ENCODE results near the gene CS. TPM values are rescaled to one million over a fixed set of nuclear protein-coding genes. Genes with fewer than 3 reads are reported as not detected.
A peak's percentile ranks its signal among the peaks of the same experiment; 100 is the strongest.
"Not testable (repeated sequence)": the region's sequence is repeated elsewhere in the genome, so short reads cannot be mapped to it uniquely, and the experiment has no call there.

CS gene
- total RNA-seq, 1 donor from 2014 or later: 269 TPM

DNA sequence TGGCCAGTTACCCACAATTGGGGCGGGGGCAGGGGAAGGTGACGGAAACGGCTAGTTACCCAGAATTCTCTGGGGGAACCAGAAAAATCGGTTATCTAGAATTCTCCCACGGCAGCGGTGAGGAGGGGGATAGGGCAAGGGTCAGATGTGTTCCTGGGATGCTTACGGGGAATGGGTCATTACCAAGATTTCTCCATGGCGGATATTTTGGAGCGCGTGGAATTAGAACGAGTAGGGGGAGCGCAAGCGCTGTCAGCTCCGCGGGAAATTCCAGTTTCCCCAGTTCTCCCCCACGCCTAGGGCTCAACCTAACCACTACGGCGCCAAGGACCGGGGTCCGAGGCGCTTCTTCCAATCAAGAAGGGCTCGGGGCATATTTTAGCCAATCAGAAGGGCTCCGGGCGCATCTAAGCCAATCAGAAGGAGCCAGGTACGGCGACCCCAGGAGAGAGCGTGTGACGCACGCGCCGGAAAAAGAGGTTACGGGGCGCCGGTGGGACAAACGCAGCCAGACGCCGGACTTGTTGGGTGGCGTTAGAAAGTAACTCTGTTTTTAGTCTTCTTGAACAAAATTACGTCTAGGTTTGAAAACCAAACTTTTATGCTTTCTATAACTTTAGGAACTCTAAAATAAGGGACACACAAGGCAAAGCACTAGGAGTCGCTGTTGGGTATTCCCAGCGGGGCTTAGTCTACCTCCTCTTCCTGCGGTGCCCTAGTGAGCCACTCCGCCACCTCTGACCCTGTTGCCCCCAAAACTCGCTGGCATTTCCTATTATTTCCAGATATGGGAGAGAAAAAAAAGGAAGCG lies 33.8 kb upstream of the CS start, which contains the start of gene PAN2:
PAN2 (minus strand) TSS at position 322 of the 811 bp plus-strand sequence. CDS start 906 bp downstream, outside the sequence.
- peak within 1 kb of the TSS; percentile 87 for H3K4me3 Mint-ChIP-seq
- intact Hi-C loops (cut with micrococcal nuclease): loop anchor here (1.0 to 10.0 kb wide), 7 partner anchors 18 to 751 kb away; partner anchors contain the start of genes CS, MYL6B, NAB2 and SPRYD4
- peak; percentile 94 for DNase-seq (ENCODE audit: low spot score)
- no peaks in the 10 kb centered on the region for H3K27me3 Mint-ChIP-seq (ENCODE audit: insufficient read depth)
- peaks cover 42% of the 10 kb centered on the region for H3K4me1 Mint-ChIP-seq (ENCODE audit: low read depth)
- H3K9me3 Mint-ChIP-seq: no peaks in the 10 kb centered on the region
- peaks cover 3% of the 10 kb centered on the region for H3K36me3 Mint-ChIP-seq (ENCODE audit: low read depth)
- peak within 1 kb of the TSS; percentile 100 for H3K27ac Mint-ChIP-seq

DNA sequence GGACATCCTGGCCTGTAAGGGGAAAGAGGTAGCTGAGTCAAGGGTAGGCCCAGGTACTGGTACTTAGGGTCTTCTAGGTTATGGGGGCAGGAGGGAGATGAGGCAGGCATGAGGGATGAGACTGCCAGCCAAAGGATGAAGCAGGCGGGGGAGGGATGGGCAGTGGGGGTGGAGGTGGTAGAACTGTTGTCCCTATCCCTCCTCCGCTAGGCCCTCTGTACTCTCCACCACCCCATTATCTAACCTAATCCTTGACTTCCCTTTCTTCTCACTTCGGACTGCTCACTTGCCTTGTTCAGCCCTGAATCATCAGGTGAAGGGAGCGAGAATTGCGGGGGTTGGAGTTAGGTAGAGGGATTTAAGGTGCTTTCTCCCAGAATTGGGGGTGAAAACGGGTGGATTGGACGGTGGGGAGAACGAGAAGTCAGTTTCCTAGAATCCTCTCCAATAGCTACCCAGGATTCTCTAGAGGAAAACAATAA lies 33.1 kb upstream of the CS start:
- H3K27me3 Mint-ChIP-seq (ENCODE audit: insufficient read depth): no peaks in the 10 kb centered on the region
- no peak for DNase-seq (ENCODE audit: low spot score)
- peaks cover 35% of the 10 kb centered on the region for H3K4me1 Mint-ChIP-seq (ENCODE audit: low read depth)
- H3K4me3 Mint-ChIP-seq: peak overlapping the region; percentile 87
- peak overlapping the region; percentile 100 for H3K27ac Mint-ChIP-seq
- no peaks in the 10 kb centered on the region for H3K36me3 Mint-ChIP-seq (ENCODE audit: low read depth)
- no peaks in the 10 kb centered on the region for H3K9me3 Mint-ChIP-seq
- intact Hi-C loops (cut with micrococcal nuclease): loop anchor here (1.0 to 10.0 kb wide), 6 partner anchors 17 to 752 kb away; partner anchors contain the start of genes CS, NAB2, SPRYD4 and STAT2

DNA sequence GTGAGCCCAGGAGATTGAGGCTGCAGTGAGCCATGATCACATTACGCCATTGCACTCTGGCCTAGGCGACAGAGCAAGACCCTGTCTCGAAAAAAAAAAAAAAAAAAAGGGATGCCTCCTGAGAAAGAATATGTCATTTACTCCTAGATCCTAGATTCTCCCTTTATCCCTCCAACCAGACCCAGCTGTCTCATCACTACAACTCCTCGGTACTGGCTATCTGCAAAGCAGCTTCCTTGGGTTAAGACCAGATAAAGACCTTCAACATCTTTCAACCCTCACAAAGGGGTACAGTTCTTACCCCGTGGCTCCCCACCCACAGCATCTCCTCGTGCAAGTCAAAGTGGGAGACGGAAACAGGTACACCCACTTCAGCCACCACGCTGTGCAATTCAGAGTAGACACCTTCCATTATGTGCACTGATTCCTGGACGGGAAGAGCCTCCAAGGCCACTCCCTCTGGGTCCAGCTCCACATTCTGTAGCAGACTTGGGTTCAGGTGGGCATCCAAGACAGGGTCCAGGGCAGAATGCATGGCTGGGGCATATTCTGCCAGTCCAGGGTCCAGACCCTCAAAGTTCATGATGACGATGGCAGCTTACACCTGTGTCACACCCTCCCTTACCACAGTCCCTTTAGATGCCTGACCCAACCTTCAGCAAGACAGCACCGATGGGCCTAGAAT lies 32.5 kb upstream of the CS start:
- H3K27ac Mint-ChIP-seq: peak overlapping the region; percentile 100
- intact Hi-C loops (cut with micrococcal nuclease): loop anchor here (1.0 to 10.0 kb wide), 6 partner anchors 16 to 752 kb away; partner anchors contain the start of genes CS, NAB2, SPRYD4 and STAT2
- H3K9me3 Mint-ChIP-seq: no peaks in the 10 kb centered on the region
- H3K4me3 Mint-ChIP-seq: peak overlapping the region; percentile 87
- DNase-seq (ENCODE audit: low spot score): no peak
- H3K36me3 Mint-ChIP-seq (ENCODE audit: low read depth): peaks cover 4% of the 10 kb centered on the region
- peaks cover 30% of the 10 kb centered on the region for H3K4me1 Mint-ChIP-seq (ENCODE audit: low read depth)
- no peaks in the 10 kb centered on the region for H3K27me3 Mint-ChIP-seq (ENCODE audit: insufficient read depth)

DNA sequence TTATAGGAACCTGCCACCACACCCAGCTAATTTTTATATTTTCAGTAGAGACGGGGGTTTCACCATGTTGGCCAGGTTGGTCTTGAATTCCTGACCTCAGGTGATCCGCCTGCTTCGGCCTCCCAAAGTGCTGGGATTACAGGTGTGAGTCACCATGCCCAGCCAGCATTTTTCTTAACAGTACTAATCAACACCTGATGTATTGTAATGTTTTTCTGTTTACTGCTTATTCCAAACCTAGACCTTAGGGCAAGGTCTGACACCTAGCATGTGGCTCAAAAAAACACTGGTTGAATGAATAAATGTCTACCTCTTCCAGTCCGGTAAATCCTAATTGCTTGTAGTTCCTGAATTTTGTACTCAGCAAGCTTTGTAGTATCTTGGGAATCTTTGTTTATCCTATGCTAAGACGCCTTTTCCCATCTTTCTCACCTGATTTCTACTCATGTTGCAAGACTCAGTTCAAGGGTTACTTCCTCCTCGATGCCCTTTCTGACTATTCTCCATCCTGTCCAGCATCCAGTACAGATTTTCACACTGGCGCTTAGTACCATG lies 30.9 kb upstream of the CS start:
- Mint-ChIP-seq H3K4me1 (ENCODE audit: low read depth) (peaks cover 16% of the 10 kb centered on the region), H3K27me3 (ENCODE audit: insufficient read depth) (no peaks in the 10 kb centered on the region), H3K36me3 (ENCODE audit: low read depth) (peaks cover 15% of the 10 kb centered on the region), H3K9me3 (no peaks in the 10 kb centered on the region), H3K27ac (no peak overlapping the region), H3K4me3 (no peak overlapping the region)
- DNase-seq (ENCODE audit: low spot score): no peak
- intact Hi-C loops (cut with micrococcal nuclease): loop anchor here (5.0 to 10.0 kb wide), 2 partner anchors 306 to 754 kb away; partner anchors contain the start of gene NAB2

DNA sequence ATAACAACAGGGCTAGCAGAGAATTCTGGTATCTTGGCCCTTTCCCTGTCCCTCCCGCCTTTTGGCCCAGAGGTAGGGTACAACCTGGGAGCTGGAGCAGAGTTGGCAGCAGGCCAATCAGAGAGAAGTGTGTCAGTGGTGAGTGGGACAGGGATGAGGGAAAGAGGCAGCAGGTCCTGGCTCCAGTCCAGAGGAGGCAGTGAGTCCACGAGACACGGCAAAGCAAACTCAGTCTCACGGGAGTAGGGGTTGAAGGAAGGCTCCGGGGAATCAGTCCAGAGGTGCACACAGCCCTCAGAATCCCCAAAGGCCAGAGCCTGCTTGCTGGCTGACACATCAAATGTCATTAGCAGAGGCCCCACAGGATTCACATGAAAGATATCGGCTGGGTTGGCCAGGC lies 26.4 kb upstream of the CS start:
- intact Hi-C loops (cut with micrococcal nuclease): no loop called here
- H3K36me3 Mint-ChIP-seq (ENCODE audit: low read depth): peaks cover 36% of the 10 kb centered on the region
- H3K4me1 Mint-ChIP-seq (ENCODE audit: low read depth): no peaks in the 10 kb centered on the region
- no peaks in the 10 kb centered on the region for H3K27me3 Mint-ChIP-seq (ENCODE audit: insufficient read depth)
- no peak for DNase-seq (ENCODE audit: low spot score)
- H3K27ac Mint-ChIP-seq: no peak overlapping the region
- no peaks in the 10 kb centered on the region for H3K9me3 Mint-ChIP-seq
- H3K4me3 Mint-ChIP-seq: no peak overlapping the region

DNA sequence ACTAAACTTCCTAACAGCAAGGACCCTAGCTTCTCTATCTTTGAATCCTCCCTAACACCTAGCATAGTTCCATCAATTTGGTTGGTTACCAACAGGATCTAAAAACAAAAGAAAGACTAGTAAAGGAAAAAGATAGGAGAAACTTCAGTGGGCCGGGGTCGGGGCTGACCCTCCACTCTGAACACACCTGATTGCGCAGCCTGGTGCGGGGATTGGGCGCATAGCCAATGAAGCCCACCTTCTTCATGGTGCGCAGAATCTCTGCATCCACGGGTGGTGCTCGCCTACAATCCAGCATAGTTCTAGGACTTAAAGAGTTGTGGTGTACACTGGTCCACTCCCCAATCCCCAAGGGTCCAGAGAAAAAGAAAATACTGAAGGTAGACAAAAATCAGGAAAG lies 26.0 kb upstream of the CS start:
- H3K27ac Mint-ChIP-seq: no peak overlapping the region
- intact Hi-C loops (cut with micrococcal nuclease): no loop called here
- H3K4me3 Mint-ChIP-seq: no peak overlapping the region
- no peaks in the 10 kb centered on the region for H3K9me3 Mint-ChIP-seq
- H3K4me1 Mint-ChIP-seq (ENCODE audit: low read depth): no peaks in the 10 kb centered on the region
- peaks cover 36% of the 10 kb centered on the region for H3K36me3 Mint-ChIP-seq (ENCODE audit: low read depth)
- DNase-seq (ENCODE audit: low spot score): no peak
- no peaks in the 10 kb centered on the region for H3K27me3 Mint-ChIP-seq (ENCODE audit: insufficient read depth)

DNA sequence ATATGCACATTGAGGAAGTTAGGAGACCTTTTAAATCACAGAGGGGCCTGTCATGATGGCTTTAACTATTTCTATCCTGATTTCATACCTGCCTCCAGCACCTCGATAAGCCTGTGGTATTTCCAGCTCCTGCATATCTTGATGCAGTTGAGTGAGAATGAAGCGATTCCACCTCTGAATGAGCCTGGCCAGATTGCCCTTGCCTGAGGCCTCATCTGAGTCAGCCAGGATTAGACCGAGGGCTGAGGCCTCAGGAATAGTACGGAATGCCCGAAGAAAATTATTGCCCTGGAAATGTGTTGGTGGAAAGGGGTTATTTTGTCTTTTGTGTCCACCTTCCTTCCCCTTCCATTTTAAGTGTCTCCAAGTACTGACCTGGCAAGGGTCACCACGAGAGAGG lies 24.1 kb upstream of the CS start:
- intact Hi-C loops (cut with micrococcal nuclease): no loop called here

DNA sequence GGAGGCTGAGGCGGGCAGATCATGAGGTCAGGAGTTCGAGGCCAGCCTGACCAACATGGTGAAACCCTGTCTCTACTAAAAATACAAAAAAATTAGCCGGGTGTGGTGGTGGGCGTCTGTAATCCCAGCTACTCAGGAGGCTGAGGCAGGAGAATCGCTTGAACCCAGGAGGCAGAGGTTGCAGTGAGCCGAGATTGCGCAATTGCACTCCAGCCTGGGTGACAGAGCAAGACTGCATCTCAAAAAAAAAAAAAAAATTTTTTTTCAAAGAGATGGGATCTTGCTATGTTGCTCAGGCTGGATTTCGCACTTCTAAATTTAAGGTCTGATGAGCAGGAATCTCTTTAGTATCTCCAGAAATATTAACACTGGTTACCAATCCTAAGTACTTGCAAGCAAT lies 21.5 kb upstream of the CS start:
- H3K9me3 Mint-ChIP-seq; H3K27me3 Mint-ChIP-seq (ENCODE audit: insufficient read depth); DNase-seq (ENCODE audit: low spot score); H3K4me3 Mint-ChIP-seq; H3K27ac Mint-ChIP-seq; H3K4me1 Mint-ChIP-seq (ENCODE audit: low read depth); intact Hi-C loops (cut with micrococcal nuclease): not testable (repeated sequence)
- H3K36me3 Mint-ChIP-seq (ENCODE audit: low read depth): peaks cover 35% of the 10 kb centered on the region

More for the DNA sequence above, 24.1 kb upstream of the CS start:
- Mint-ChIP-seq H3K27me3 (ENCODE audit: insufficient read depth) (no peaks in the 10 kb centered on the region), H3K4me3 (no peak overlapping the region), H3K36me3 (ENCODE audit: low read depth) (peaks cover 40% of the 10 kb centered on the region), H3K4me1 (ENCODE audit: low read depth) (no peaks in the 10 kb centered on the region), H3K27ac (no peak overlapping the region), H3K9me3 (no peaks in the 10 kb centered on the region)
- DNase-seq (ENCODE audit: low spot score): no peak

DNA sequence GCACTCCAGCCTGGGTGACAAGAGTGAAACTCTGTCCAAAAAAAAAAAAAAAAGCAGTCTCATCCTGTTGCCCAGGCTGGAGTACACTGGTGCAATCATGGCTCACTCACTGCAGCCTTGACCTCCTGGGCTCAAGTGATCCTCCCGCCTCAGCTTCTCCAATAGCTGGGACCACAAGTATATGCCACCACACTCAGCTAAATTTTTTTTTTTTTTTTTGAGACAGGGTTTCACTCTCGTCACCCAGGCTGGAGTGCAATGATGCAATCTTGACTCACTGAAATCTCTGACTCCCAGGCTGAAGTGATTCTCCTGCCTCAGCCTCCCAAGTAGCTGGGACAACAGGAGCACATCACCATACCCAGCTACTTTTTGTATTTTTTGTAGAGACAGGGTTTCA lies 20.9 kb upstream of the CS start:
- no peak for DNase-seq (ENCODE audit: low spot score)
- intact Hi-C loops (cut with micrococcal nuclease): no loop called here
- H3K36me3 Mint-ChIP-seq (ENCODE audit: low read depth): peaks cover 32% of the 10 kb centered on the region
- no peaks in the 10 kb centered on the region for H3K9me3 Mint-ChIP-seq
- no peak overlapping the region for H3K4me3 Mint-ChIP-seq
- H3K27me3 Mint-ChIP-seq (ENCODE audit: insufficient read depth): no peaks in the 10 kb centered on the region
- no peak overlapping the region for H3K27ac Mint-ChIP-seq
- H3K4me1 Mint-ChIP-seq (ENCODE audit: low read depth): no peaks in the 10 kb centered on the region

DNA sequence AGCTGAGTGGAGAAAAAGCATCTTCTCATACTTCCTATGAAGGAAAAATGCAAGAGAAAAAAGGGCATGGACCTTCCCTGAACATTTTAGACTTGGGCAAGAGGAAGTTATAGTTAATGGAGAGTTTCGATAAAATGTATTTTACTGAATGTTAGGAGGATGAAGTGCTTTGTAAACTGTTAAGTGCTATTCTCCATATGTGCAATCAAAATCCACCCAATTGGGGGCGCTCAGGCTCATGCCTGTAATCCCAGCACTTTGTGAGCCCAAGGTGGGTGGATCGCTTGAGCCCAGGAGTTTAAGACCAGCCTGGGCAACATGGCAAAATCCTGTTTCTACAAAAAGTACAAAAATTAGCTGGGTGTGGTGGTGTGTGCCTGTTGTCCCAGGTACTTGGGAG lies 17.5 kb upstream of the CS start:
- Mint-ChIP-seq H3K27me3 (ENCODE audit: insufficient read depth) (no peaks in the 10 kb centered on the region), H3K4me3 (no peak overlapping the region), H3K9me3 (no peaks in the 10 kb centered on the region), H3K36me3 (ENCODE audit: low read depth) (peaks cover 23% of the 10 kb centered on the region), H3K4me1 (ENCODE audit: low read depth) (peaks cover 12% of the 10 kb centered on the region), H3K27ac (no peak overlapping the region)
- intact Hi-C loops (cut with micrococcal nuclease): no loop called here
- DNase-seq (ENCODE audit: low spot score): no peak

DNA sequence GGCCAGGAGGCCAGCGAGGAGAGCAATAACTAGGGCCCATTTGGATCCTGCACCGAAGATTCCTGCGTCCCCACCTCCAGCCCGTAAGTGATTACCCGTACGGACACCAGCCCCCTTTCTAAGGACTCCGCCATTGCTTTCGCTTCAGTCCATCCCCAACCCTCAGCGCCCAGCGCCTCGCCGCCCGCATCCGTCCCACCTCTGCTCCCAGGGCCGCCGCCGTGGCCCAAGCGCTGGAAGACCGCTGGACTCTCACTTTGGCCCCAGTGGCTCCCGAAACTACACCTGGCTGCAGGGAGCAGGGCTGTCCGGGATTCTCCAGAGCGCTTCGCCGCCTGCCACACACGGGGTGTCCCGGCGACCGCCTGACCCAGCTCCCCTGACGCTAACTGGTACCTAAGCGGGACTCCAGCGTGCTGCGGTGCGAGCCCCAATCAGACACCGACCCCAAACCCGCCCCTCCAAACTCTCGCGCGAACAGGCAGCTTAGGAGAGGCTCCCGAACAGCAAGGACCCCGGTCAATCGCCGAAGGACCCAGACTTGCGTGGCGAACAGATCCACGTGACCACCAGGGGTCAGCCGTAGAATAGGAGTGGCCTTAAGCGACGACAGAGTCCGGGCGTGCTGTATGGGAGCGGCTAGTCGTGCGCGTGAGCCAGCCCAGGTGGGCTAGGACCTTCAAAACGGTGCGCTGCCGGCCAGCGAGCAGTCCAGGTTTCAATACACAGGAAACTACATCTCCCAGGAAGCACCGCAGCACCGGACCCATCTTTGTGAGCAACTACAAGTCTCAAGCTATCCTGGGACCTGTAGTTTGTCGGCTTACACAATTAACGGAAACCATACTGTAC lies 15.7 kb upstream of the CS start, which contains the start of gene CNPY2:
CNPY2 (minus strand) TSS at position 367 of the 852 bp plus-strand sequence. CDS start 771 bp downstream, outside the sequence.
- peak; percentile 83 for DNase-seq (ENCODE audit: low spot score)
- Mint-ChIP-seq H3K36me3 (ENCODE audit: low read depth) (peaks cover 20% of the 10 kb centered on the region), H3K27ac (peak within 1 kb of the TSS; percentile 96), H3K27me3 (ENCODE audit: insufficient read depth) (no peaks in the 10 kb centered on the region), H3K4me1 (ENCODE audit: low read depth) (peaks cover 12% of the 10 kb centered on the region), H3K9me3 (no peaks in the 10 kb centered on the region), H3K4me3 (peak within 1 kb of the TSS; percentile 98)
- intact Hi-C loops (cut with micrococcal nuclease): loop anchor here (1.0 kb wide), 10 partner anchors 16 to 197 kb away; partner anchors contain the start of genes CS, IL23A, PAN2 and RNF41

DNA sequence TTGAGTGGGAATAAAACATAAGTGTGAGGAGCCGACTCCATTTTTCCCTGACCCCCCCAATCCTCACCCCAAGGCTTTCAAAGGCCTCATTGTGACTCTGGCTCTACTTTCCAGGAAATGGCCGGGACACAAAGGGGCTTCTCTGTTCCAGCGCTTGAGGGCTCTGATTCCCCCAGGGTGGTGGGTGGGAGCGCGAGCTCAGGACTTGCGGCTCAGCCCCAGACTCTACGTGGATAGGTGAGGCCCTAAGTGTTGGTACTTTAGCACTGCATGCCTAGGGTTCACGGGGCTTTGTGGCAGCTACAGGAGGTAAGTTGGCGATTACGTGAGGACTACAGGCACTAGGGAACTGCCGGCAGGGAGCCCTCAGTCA lies 15.1 kb upstream of the CS start:
- Mint-ChIP-seq H3K4me1 (ENCODE audit: low read depth) (peaks cover 12% of the 10 kb centered on the region), H3K36me3 (ENCODE audit: low read depth) (peaks cover 26% of the 10 kb centered on the region), H3K9me3 (no peaks in the 10 kb centered on the region), H3K4me3 (peak overlapping the region; percentile 98), H3K27me3 (ENCODE audit: insufficient read depth) (no peaks in the 10 kb centered on the region), H3K27ac (peak overlapping the region; percentile 96)
- intact Hi-C loops (cut with micrococcal nuclease): no loop called here
- DNase-seq (ENCODE audit: low spot score): no peak
